Measurements from ENCODE around the gene CCDC57.

Gene CCDC57

GRCh38 chr17:82076785-82077591 lies 135.7 kb downstream of the CCDC57 start:
- no peak for DNase-seq

DNA sequence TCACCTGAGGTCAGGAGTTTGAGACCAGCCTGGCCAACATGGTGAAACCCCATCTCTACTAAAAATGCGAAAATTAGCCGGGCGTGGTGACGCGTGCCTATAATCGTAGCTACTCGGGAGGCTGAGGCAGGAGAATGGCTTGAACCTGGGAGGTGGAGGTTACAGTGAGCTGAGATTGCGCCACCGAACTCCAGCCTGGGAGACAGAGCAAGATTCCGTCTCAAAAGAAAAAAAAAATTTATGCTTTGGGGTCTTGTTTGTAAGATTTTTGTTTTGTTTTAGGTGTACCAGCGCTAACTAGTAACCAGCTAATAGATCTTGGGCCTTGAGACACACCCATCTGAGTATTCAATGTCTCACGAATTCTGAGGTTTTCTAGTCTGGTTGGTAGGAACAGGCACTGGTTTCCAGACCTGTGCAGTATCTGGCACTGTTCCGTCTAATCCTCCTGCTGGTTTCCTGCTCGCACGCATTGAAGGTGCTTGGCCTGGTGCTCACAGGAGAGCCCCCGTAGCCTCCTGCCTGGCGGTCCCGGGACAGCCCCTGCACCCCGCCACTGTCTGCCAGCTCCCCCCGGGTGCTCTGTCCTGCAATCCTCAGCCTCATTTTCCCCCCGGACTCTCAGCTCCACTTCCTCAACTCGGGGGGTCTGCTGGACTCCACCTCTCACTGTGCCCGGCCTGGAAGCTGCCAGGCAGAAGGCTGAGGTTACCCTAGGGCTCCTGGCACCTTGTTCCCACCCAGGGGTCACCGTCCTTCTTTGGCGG lies 136.4 kb downstream of the CCDC57 start:
- DNase-seq = no peak

DNA sequence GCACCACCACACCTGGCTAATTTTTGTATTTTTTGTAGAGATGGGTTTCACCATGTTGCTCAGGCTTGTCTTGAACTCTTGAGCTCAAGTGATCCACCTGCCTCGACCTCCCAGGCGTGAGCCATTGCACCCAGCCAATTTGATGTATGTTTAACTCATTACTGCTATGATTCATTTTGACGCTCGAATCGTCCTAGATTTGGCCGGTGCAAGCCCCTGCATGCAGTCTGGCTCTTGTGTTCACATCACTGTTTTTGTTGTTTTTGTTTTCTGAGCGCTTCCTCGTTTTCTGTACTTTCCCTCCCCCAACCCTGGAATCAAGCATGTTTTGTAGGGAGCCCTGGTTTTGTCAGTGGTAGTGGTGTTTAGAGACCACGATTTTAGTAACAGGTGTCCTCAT lies 139.2 kb downstream of the CCDC57 start:
- no peak for DNase-seq

GRCh38 chr17:82072827-82073226 lies 139.8 kb downstream of the CCDC57 start:
- no peak for DNase-seq

DNA sequence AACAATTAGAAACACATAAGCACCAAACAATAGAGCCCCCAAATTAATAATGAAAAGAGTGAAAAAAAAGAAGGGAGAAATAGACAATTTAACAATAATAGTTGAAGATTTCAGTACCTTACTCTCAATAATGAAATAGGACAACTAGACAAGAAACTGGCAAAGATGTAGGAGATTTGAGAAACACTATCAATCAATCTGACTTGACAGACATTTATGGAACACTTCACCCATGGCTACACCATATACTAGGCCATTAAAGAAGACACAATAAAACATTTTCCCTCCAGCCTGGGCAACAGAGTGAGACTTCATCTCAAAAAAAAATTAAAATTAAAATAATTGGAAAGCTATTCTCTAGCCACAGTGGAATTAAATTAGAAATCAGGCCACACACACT lies 142.0 kb downstream of the CCDC57 start:
- no peak for DNase-seq

GRCh38 chr17:82065638-82066303 lies 146.9 kb downstream of the CCDC57 start, which contains the start of gene DUS1L:
DUS1L (minus strand) TSS chr17:82065804; CDS start chr17:82065059, 745 bp downstream.
- peak; percentile 90 for DNase-seq

GRCh38 chr17:82065193-82065637 lies 147.4 kb downstream of the CCDC57 start:
- DNase-seq = no peak

DNA sequence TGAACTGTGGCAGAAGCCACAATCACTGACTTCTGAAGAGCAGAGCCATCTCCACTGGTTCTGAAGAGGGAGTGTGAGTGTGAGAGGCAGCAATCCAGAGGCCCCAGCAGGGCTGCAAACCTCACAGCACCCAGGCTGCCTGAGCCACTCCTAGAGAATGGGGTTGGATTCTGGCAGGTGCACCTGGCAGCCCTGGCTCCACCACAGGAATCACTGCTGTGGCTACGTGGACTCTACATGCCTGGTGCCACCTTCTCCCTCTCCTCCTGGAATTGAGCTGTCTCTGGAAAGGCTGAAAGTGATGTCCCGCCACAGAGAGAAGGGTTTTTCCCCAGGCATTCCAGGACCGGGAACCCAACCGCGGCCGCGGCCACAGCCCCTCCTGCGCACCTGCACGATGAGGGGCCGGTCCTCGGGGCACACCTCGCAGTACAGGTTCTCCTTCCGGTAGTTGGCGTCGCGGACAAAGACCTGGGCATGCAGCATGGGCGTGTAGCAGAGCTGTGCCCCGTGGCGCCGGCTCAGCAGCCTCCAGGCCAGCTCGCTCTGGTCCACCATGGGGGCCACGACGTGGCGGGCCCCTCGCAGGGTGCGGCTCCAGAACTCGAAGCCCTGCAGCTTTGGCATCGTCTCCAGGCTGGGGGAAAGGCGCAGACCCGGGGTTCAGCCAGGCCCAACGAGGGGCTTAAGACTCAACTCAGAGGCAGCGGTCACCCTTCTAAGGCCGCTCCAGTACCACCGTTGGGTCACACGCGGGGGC lies 148.0 kb downstream of the CCDC57 start:
- DNase-seq = no peak

DNA sequence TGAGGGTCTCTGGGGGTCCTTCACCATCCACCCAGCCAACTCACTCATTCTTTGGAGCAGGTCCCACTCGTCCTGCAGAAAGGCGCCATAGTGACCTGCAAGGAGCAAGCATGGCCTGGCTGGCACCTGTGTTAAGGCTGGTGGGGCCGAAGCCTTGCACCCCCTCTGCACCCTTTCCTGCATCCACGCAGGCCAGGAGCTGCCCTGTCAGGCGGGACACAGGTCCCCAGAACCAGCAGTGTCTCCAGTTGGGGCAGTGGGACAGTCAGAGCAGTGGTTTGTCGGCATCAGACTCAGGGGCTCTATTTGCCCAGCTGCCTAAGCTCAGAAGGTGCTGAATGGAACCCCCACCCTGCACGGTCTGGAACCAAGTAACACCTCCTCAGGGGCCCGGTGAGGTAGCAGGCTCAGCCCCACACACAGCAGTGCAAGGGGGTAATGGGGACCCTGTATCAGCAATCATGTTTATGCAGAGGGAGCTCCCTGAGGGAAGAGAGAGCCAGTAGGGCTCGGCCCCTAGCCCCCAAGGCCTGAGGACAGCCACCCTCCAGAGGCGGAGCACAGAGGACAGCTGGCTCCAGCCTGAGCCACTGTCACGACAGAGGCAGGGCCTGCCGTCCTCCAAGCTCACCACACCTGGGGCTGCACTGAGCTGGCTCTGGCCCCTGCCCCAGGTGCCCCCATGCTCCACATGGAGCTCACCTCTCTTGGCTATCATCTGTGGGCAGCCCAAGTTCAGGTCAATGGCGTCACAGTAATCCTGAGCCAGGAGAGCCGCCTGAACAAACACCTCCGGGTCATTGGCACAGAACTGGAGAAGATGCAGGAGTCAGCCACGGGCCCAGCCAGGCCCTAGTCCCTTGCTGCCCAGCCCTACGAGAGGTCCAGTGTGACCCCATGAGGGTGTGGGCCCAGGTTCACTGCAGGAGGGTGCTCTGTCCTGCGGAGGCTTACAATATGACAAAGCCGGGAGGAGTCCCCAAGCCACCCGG lies 148.9 kb downstream of the CCDC57 start:
- DNase-seq = no peak

DNA sequence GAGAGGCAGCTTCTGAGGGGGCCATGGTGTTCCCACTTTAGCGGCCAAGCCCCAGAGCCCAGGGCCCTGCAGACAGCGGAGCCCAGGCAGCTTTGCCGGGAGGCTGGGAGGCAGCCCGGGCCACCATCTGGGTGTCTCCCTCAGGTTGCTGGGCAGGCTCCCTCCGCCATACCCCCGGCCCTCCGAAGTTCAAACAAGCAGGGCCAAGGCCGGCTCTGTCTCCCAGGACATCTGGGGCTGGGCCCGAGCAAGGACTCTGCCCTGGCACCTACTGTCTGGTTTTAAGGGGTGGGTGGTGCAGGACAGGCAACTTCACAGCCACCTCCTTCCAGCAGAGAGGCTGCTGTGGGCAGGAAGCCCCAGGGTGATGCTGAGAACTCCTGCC lies 149.7 kb downstream of the CCDC57 start:
- no peak for DNase-seq

DNA sequence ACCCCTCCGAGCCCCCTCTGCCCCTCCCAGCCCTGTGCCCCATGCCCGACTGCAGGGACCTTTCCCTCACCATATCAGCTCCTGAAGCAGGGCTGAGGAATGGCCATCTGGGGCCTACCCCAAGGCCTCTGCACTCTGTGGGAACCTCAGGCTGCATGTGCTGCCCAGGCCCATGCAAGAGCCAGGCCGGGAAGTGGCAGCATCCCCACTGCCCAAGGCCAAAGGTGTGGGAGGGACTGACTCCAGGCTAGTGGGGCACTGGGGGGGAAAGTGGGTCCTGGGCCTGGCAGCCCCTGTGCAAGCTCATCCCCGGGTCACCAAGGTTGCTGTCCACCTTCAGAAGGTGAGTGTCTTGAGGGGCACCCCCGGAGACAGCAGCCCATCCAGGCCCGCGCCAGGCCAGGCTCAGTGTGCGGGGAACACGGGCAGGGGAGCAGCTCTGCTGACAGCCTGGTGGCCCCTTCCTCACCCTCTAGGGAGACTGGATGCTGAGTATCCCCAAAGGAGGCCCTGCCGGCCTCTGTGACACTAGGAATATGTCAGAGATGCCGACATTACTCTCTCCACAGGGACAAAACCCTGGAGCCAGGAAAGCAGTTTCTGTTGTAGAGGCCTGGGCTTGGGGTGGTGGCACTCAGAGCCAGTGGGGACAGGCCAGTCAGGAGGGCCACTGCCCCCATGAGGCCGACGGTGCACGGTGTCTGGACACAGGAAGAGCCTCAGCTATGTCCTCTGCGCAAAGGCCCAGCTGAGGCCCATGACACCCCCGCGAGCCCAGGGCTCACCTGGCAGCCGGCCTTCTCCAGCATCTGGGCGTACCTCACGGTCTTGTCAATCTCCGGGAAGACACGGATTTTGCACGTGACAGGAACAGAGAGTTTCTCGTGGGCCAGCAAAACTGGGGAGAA lies 150.3 kb downstream of the CCDC57 start:
- no peak for DNase-seq

- no peak for DNase-seq
These were observed 151.4 kb downstream of the CCDC57 start for GRCh38 chr17:82061047-82061925.

GRCh38 chr17:82060614-82061013 lies 152.0 kb downstream of the CCDC57 start:
- no peak for DNase-seq

GRCh38 chr17:82060001-82060380 lies 152.7 kb downstream of the CCDC57 start:
- DNase-seq = no peak

DNA sequence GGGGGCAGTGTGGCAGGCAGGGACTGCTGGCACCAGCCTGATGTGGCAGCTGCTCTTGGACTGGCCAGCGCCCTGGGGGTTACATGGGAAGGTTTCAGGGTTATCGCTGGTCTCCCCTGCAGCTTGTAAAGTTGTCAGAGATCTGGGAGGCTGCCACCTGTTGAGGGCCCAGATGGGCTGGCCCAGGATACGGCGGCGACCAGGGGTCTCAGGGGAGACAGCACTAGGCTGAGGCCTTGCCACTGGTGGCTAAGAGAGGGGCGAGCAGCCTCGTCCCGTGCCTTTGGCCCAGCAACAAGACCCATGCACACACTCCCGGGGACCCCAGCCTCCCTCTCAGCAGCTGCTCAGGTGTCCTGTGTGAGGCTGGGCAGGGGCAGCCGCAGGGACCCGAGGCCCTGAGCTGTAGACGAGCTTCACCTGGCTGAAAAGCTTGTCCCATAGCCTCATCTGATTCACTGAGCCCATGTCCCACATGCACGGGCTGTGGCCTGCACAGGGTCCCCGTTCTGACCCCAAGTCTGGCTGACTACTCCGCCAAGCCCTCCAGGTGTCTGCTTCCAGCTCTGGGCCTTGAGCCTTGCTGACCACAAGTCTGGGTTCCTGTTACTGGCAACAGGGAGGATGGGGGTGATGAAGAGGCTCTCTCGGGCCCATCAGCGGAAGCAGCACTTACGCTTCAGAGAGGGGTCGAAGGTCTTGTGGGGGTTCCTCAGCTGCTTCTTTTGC lies 153.2 kb downstream of the CCDC57 start:
- DNase-seq = no peak

DNA sequence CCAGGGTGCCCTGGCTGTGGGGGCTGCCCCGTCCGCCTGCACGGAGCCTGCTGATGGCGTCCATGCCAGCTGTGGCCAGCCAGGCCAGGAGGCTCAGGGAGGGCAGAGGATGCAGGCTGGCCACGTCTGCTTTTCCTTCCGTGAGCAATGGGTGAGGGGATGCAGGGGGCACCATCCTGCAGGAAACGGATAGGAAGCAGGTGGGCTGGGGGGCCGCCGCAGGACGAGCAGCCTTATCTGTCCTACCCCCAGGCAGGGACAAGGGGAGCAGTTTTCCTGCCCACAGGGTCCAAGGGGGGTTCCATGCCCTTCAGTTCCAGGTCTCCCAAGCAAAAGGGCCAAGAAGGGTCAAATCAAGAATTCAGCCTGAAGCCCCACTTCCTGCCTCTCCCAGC lies 153.8 kb downstream of the CCDC57 start:
- no peak for DNase-seq

DNA sequence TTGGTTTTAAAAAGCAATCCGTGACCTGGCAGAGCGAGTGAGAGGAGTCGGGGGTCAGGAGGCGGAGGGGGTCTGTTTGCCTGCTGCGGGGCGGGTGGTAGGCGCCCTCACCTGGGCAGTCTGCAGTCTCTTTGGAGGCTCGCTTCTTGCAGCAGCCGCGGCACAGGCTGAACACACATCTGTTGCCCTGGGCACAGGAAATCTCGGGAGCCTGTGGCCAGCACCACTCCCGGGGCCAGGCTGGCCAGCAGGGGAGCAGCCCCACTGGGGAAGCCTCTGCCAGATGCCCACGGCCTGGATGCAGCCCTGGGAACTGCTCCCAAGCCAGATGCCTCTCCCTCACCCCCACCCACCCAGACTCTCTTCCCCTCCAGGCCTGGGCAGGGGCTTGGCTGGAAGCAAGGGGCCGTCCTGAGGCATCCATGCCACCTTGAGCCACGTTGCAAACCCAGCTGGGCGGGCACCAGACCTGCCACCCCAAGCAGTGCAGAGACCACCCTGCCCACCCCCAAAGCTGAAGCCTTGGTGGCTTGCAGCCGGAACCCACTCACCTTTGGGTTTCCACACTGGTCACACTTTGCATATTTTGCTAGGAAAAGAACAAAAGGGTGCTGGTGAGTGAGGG lies 154.3 kb downstream of the CCDC57 start:
- no peak for DNase-seq
